ENCODE measurements around the gene C10orf95.

DNA sequence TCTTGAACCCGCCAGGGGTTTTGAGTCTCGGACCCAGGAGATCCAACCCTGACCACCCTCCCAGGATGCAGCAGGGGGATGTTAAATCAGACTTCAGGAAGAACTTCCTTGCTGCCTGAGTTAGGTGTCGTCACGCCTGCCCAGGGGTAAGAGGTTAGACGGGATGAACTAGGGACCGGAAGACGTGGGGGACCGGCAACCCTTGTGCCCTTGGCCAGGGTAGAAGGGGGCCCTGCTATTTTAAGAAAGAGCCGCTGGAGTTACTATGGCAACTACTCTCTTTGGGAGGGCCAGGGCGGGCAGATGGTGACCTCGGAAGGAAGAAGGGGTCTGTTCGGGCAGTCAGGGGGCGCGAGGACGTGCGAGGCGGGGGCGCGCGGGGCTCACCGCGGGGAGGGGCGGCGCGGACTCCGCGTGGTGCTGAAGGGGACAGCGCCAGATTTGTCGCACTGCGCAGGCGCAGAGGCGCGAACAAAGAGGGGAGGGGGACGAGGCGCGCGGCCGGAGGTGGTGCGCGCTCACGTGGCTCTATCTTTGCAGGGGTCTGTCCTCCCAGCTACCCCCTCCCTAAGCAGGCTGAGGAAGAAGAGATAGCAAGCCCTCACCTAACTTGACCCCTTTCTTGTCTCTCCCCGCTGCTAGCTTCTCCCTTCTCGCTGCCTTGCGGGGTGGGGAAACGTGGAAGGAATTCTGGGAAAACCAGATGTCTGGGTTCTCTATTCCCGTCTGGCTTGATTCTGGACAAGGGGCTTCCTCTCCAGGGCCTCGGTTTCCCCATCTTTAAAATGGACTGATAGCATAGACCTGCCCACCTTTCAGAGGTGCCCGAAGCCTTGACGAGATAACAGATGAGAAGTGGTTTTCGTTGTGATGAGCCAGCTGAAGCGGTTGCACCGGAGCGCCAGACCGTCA is 31.8 kb downstream of the C10orf95 start:
- TF ChIP-seq POLR2AphosphoS5 (IDR thresholded peaks at IDR 0.05; ENCODE audit: low read depth) (peak; percentile 46), ZNF331 (CRISPR knock-in tag; IDR thresholded peaks at IDR 0.05; ENCODE audit: low read depth) (no peak), EZH2 (IDR thresholded peaks at IDR 0.05; ENCODE audit: low read depth, unreplicated experiment) (no peak)
- TF ChIP-seq, protein P1, sequence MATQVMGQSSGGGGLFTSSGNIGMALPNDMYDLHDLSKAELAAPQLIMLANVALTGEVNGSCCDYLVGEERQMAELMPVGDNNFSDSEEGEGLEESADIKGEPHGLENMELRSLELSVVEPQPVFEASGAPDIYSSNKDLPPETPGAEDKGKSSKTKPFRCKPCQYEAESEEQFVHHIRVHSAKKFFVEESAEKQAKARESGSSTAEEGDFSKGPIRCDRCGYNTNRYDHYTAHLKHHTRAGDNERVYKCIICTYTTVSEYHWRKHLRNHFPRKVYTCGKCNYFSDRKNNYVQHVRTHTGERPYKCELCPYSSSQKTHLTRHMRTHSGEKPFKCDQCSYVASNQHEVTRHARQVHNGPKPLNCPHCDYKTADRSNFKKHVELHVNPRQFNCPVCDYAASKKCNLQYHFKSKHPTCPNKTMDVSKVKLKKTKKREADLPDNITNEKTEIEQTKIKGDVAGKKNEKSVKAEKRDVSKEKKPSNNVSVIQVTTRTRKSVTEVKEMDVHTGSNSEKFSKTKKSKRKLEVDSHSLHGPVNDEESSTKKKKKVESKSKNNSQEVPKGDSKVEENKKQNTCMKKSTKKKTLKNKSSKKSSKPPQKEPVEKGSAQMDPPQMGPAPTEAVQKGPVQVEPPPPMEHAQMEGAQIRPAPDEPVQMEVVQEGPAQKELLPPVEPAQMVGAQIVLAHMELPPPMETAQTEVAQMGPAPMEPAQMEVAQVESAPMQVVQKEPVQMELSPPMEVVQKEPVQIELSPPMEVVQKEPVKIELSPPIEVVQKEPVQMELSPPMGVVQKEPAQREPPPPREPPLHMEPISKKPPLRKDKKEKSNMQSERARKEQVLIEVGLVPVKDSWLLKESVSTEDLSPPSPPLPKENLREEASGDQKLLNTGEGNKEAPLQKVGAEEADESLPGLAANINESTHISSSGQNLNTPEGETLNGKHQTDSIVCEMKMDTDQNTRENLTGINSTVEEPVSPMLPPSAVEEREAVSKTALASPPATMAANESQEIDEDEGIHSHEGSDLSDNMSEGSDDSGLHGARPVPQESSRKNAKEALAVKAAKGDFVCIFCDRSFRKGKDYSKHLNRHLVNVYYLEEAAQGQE (IDR thresholded peaks at IDR 0.05; ENCODE audit: unreplicated experiment), result peak; percentile 87
- TF ChIP-seq, protein P2, sequence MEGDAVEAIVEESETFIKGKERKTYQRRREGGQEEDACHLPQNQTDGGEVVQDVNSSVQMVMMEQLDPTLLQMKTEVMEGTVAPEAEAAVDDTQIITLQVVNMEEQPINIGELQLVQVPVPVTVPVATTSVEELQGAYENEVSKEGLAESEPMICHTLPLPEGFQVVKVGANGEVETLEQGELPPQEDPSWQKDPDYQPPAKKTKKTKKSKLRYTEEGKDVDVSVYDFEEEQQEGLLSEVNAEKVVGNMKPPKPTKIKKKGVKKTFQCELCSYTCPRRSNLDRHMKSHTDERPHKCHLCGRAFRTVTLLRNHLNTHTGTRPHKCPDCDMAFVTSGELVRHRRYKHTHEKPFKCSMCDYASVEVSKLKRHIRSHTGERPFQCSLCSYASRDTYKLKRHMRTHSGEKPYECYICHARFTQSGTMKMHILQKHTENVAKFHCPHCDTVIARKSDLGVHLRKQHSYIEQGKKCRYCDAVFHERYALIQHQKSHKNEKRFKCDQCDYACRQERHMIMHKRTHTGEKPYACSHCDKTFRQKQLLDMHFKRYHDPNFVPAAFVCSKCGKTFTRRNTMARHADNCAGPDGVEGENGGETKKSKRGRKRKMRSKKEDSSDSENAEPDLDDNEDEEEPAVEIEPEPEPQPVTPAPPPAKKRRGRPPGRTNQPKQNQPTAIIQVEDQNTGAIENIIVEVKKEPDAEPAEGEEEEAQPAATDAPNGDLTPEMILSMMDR (conservative IDR thresholded peaks at IDR 0.05; ENCODE audit: low read depth in 2 of 2), result no peak
- TF ChIP-seq, protein P3, sequence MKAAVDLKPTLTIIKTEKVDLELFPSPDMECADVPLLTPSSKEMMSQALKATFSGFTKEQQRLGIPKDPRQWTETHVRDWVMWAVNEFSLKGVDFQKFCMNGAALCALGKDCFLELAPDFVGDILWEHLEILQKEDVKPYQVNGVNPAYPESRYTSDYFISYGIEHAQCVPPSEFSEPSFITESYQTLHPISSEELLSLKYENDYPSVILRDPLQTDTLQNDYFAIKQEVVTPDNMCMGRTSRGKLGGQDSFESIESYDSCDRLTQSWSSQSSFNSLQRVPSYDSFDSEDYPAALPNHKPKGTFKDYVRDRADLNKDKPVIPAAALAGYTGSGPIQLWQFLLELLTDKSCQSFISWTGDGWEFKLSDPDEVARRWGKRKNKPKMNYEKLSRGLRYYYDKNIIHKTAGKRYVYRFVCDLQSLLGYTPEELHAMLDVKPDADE (IDR thresholded peaks at IDR 0.05), result peak; percentile 20; the same call in 1 of the 2 replicates
